Ishikawa (cell line): ENCODE data around the gene RPL18A.

ENCODE experiments used
- CEBPB ChIP-seq: IDR thresholded peaks from 2 replicates; pipeline ENCODE4 v1.6.1; 2012
- EGR1 ChIP-seq: IDR thresholded peaks from 2 replicates; pipeline ENCODE4 v1.6.1; 2012
- TAF1 ChIP-seq: IDR thresholded peaks from 2 replicates; pipeline ENCODE4 v1.6.1; 2012; ENCODE audit warnings: low read depth, mild to moderate bottlenecking
- TCF12 ChIP-seq: IDR thresholded peaks from 2 replicates; pipeline ENCODE4 v1.6.1; 2012; ENCODE audit warnings: low read depth

GRCh38 chr19:17841810-17842662, 17.7 kb upstream of the RPL18A start:
- peak; percentile 54; the same call in 1 of the 2 replicates for TF ChIP-seq EGR1
- TF ChIP-seq TCF12, result no peak
- no peak for TF ChIP-seq CEBPB
- 0 out of 2 replicates have a peak, but pooled peaks have one; percentile 26 for TF ChIP-seq TAF1
